ENCODE measurements around the gene FADD.
"Not testable (repeated sequence)": the region's sequence is repeated elsewhere in the genome, so short reads cannot be mapped to it uniquely, and the experiment has no call there.

The FADD gene

DNA sequence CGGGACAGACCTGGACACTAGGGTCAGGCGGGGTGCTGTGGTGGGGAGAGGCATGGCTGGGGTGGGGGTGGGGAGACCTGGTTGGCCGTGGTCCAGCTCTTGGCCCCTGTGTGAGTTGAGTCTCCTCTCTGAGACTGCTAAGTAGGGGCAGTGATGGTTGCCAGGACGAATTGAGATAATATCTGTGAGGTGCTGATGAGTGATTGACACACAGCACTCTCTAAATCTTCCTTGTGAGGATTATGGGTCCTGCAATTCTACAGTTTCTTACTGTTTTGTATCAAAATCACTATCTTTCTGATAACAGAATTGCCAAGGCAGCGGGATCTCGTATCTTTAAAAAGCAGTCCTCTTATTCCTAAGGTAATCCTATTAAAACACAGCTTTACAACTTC is 3.9 kb downstream of the FADD start:
- TF ChIP-seq, protein P1, sequence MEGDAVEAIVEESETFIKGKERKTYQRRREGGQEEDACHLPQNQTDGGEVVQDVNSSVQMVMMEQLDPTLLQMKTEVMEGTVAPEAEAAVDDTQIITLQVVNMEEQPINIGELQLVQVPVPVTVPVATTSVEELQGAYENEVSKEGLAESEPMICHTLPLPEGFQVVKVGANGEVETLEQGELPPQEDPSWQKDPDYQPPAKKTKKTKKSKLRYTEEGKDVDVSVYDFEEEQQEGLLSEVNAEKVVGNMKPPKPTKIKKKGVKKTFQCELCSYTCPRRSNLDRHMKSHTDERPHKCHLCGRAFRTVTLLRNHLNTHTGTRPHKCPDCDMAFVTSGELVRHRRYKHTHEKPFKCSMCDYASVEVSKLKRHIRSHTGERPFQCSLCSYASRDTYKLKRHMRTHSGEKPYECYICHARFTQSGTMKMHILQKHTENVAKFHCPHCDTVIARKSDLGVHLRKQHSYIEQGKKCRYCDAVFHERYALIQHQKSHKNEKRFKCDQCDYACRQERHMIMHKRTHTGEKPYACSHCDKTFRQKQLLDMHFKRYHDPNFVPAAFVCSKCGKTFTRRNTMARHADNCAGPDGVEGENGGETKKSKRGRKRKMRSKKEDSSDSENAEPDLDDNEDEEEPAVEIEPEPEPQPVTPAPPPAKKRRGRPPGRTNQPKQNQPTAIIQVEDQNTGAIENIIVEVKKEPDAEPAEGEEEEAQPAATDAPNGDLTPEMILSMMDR (IDR thresholded peaks at IDR 0.05; ENCODE audit: borderline replicate concordance, control extremely low read depth, extremely low read depth, insufficient read depth, missing control alignments): no peak
- no peak for DNase-seq (ENCODE audit: low spot score)
- in situ Hi-C loops (cut with MboI; ENCODE audit: low sequenced_read_pairs, unreplicated experiment): no loop called here

DNA sequence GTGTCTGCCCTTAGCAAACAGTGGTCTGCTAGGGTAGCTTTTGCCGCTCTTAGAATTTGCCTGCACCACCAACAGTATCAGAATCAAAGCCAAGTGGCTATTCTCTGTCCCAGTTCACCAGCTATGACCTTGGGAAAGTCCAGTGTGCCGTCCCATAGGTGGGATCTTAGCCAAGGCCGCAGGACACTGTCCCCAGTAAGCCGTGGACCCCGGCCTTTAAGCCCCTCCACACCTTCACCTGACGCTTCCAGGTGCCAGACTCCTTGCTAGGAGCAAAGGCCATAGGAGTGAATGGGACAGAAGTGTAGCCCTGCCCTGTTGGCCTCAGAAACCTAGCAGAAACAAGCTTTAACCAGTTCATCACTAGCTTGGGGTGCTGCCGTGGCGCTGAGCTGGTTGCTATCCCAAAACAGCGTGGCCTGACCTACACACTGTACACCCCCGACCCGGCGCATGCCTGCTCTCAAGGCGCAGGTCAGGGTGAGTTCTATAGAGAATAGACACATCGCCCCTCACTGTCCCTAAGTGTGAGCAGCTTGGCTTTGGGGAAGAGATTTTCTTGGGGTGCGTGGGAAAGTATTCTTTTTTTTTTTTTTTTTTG is 4.5 kb downstream of the FADD start:
- in situ Hi-C loops (cut with MboI; ENCODE audit: low sequenced_read_pairs, unreplicated experiment): no loop called here
- TF ChIP-seq, protein P1 (IDR thresholded peaks at IDR 0.05; ENCODE audit: borderline replicate concordance, control extremely low read depth, extremely low read depth, insufficient read depth, missing control alignments): no peak
- DNase-seq (ENCODE audit: low spot score): no peak

DNA sequence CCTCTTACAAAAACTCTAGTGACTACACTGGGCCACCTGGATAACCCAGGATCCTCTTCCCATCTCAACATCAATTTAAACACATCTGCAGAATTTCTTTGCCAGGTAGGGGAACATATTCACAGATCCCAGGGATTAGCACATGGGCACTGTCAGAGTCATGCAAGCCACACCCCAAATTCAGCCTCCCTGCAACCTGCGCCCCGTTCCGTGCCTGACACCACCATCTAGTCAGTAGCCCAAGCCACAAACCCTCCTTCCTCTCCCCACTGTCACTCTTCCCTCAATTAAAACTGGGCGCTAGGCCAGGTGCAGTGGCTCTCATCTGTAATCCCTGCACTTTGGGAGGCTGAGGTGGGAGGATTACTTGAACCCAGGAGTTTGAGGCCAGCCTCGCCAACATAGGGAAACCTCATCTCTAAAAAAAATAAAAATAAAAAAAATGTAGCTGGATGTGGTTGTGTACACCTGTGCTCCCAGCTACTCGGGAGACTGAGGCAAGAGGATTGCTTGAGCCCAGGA is 6.4 kb downstream of the FADD start:
- no peak for DNase-seq (ENCODE audit: low spot score)
- TF ChIP-seq, protein P1 (IDR thresholded peaks at IDR 0.05; ENCODE audit: borderline replicate concordance, control extremely low read depth, extremely low read depth, insufficient read depth, missing control alignments): no peak
- in situ Hi-C loops (cut with MboI; ENCODE audit: low sequenced_read_pairs, unreplicated experiment): no loop called here

DNA sequence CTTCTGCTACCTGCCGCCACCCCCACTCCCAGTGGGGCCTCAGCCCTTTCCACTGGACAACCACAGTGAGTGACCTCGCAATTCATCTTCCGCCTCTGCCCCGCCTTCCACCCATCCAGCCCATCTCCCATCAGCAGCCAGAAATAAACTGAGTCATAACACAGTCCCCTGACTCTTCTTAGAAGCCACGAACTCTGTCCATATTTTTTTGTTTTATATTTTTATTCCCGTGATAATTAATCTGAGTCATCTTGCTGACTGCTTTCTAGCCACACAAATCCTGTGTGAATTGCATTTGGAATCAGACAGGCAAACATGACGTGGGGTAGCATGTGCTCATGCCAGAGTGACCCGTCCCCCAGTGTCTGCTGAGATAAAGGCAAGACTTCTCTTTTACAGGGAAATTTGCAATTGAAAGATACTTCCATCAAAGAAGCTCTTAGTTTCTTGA is 7.0 kb downstream of the FADD start:
- in situ Hi-C loops (cut with MboI; ENCODE audit: low sequenced_read_pairs, unreplicated experiment): no loop called here
- DNase-seq (ENCODE audit: low spot score): no peak
- TF ChIP-seq, protein P1 (IDR thresholded peaks at IDR 0.05; ENCODE audit: borderline replicate concordance, control extremely low read depth, extremely low read depth, insufficient read depth, missing control alignments): no peak

DNA sequence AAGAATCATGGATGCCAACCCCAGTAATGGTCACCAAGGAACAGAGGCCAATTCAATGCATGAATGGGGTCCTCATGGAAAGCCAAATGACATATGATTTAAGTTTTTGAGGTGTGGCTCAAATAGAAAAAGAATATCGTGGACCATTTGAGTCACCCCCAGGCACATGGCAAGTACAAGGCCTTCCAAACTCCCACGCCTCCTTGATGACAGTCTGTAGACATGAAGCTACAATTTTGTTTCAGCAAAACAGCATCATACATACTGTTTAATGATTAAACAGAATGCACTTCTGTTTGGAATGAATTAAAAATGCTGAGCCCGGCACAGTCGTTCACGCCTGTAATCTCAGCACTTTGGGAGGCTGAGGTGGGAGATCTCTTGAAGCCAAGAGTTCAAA is 7.4 kb downstream of the FADD start:
- DNase-seq (ENCODE audit: low spot score): no peak
- in situ Hi-C loops (cut with MboI; ENCODE audit: low sequenced_read_pairs, unreplicated experiment): no loop called here
- TF ChIP-seq, protein P1 (IDR thresholded peaks at IDR 0.05; ENCODE audit: borderline replicate concordance, control extremely low read depth, extremely low read depth, insufficient read depth, missing control alignments): no peak

DNA sequence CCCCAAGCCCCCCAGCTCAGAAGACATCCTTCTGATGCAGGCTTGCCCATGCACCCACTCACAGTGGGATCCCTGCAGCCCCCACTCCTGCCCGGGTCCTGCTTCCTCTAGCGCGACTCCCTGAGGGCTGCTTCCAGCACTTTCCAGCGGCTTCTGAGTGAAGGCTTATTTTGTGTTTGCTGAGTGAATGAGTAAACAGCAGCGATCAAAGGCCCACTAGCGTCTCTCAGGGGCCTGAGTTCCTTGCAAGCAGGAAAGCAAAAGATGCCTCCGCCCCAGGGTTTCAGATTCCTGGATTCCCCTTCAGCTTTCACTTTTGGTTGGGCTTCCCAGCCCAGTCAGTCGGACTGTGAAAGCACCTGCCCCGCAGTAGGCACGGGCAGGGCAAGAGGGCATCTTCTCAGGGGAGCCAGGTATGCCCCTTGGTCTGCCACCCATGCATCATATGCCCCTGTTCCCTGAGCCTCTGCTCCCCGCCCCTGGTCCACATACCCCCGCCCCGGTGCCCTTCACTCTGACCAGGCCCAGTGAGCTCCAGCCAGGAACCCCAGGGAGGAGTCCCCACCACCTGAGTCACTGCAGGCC is 9.2 kb downstream of the FADD start:
- no peak for DNase-seq (ENCODE audit: low spot score)
- TF ChIP-seq, protein P1 (IDR thresholded peaks at IDR 0.05; ENCODE audit: borderline replicate concordance, control extremely low read depth, extremely low read depth, insufficient read depth, missing control alignments): no peak
- in situ Hi-C loops (cut with MboI; ENCODE audit: low sequenced_read_pairs, unreplicated experiment): no loop called here

DNA sequence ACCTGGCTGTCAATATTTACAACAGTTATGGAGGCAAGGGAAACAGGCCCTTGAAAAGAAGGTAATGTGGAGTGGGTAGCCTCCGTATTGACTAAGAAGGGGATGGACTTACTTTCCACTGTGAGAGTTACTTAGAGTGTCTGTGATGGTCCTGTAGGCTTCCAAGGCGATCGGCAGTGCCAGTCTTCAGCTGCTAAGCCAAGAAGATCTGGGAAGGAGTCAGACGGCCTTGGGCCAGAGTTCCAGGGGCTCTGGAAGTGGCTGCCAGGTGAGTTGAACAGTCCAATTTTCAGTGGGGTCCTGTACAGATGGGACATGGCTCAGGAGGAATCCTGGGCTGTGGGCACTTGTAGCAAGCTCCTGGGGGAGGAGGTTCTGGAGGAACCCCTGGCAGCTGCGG is 14.3 kb downstream of the FADD start:
- in situ Hi-C loops (cut with MboI; ENCODE audit: low sequenced_read_pairs, unreplicated experiment); DNase-seq (ENCODE audit: low spot score): not testable (repeated sequence)

DNA sequence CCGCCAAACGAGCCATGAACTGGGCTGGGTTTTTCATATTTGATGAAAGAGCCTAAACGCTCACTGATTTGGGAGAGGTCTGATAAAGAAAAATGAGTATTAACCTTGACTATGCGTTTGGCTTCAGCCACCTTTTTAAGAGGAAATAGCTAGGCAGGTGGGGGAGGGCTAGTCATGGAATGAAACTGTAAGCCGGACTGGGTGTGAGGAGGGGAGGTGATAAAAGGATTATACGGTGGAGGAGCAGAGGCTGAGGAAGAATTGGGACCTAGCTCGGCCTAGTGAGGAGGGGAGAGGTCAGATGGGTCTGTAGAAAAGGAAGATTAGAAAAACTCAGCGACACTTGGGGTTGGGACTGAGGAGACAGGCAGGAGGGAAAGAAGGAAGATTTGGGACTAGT is 15.0 kb downstream of the FADD start:
- in situ Hi-C loops (cut with MboI; ENCODE audit: low sequenced_read_pairs, unreplicated experiment); DNase-seq (ENCODE audit: low spot score): not testable (repeated sequence)

Measured in GM13976 (cell line).